ENCODE results near the gene NPW. TPM values are rescaled to one million over a fixed set of nuclear protein-coding genes. Genes with fewer than 3 reads are reported as not detected.

The NPW gene
- total and polyA plus RNA-seq, 12 donors, result 0.39 to 0.54 TPM; not detected in 10

DNA sequence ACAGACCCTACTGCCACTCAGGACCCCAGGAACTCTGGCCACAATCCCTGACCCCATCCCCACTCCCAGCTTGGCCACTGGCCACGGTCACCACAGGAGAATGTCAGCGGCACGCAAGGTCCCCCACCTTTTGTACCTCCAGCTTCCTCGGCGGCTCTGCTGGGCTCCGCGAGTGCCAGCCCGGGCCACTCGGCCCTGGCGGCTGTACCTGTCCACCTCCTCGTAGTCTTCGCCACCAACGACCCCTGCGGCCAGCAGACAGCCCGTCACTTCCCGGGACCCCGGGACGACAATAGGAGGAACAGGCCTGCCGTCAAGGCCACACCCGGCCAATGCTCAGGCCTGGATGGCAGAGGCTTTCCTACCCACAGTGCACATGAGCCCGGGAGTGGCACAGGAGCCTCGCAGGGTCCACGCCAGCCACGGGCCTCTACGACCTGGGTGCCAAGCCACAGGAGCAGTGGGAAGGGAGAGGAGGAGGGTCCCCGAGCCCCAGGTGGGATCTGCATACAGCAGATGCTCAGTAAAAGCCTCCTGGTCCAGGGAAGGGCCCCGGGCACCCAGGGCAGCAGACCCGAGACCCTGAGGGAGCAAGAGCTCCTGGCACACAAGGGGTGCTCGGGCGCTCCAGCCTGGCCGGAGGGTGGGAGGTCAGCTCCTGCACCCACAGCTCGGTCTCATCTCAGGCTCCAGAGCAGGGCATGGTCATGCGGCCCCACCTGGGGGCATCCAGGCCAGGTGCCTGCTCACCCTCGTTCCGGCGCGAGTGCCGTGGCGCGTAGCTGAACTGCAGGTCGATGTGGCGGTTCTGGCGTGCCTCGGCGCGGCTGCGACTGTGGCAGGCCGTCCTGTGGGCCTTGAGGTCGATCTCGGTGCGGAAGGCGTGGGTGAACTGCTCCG is 17.9 kb upstream of the NPW start:
- H3K27ac ChIP-seq, result no peak overlapping the region
- intact Hi-C loops (cut with DNase I), result loop anchor here in 2 of 10 donors (5.0 to 10.0 kb wide), 2 partner anchors 141 to 143 kb away; partner anchors contain the start of gene RAB26 (in 1 of the 2)
- peaks cover 16 to 74% (median 62%) of the 10 kb centered on the region in 9 donors for H3K36me3 ChIP-seq
- no peak for ATAC-seq
- no peaks in the 10 kb centered on the region for H3K9me3 ChIP-seq
- WGBS, 2 donors, result 95% methylated on average over 53 of the region's 53 CpGs
- no peaks in the 10 kb centered on the region for H3K27me3 ChIP-seq
- no peak for DNase-seq
- no peak for TF ChIP-seq CTCF (IDR thresholded peaks at IDR 0.05)
- no peak overlapping the region for H3K4me3 ChIP-seq
- peaks cover 14 to 40% (median 25%) of the 10 kb centered on the region in 9 donors for H3K4me1 ChIP-seq

- DNase-seq (no peak), ATAC-seq (no peak)
- H3K36me3 ChIP-seq, result peaks cover 16 to 70% (median 54%) of the 10 kb centered on the region in 9 donors
- no peak for TF ChIP-seq CTCF (IDR thresholded peaks at IDR 0.05)
- WGBS, 2 donors, result 93 to 94% methylated on average over 46 to 47 of the region's 47 CpGs
- H3K27me3 ChIP-seq, result no peaks in the 10 kb centered on the region
- H3K4me3 ChIP-seq, result no peak overlapping the region
- intact Hi-C loops (cut with DNase I), result loop anchor here in 2 of 10 donors (5.0 to 10.0 kb wide), 2 partner anchors 140 to 142 kb away; partner anchors contain the start of gene RAB26 (in 1 of the 2)
- H3K9me3 ChIP-seq, result no peaks in the 10 kb centered on the region
- no peak overlapping the region for H3K27ac ChIP-seq
- peaks cover 23 to 49% (median 34%) of the 10 kb centered on the region in 9 donors for H3K4me1 ChIP-seq
Observed at GRCh38 chr16:2002406-2003230, 17.0 kb upstream of the NPW start.

GRCh38 chr16:2003231-2003826 is 16.3 kb upstream of the NPW start:
- peak overlapping the region in 2 of 10 donors; percentile 36 to 43 for H3K27ac ChIP-seq
- 82 to 85% methylated on average over 8 of the region's 8 CpGs for WGBS, 2 donors
- DNase-seq, result no peak
- H3K36me3 ChIP-seq, result peaks cover 16 to 67% (median 48%) of the 10 kb centered on the region in 9 donors
- H3K4me3 ChIP-seq, result no peak overlapping the region
- no peak for ATAC-seq
- intact Hi-C loops (cut with DNase I), result loop anchor here in 2 of 10 donors (5.0 to 10.0 kb wide), 2 partner anchors 139 to 141 kb away; partner anchors contain the start of gene RAB26 (in 1 of the 2)
- TF ChIP-seq CTCF (IDR thresholded peaks at IDR 0.05), result no peak
- no peaks in the 10 kb centered on the region for H3K9me3 ChIP-seq
- H3K4me1 ChIP-seq, result peaks cover 30 to 52% (median 41%) of the 10 kb centered on the region in 9 donors
- H3K27me3 ChIP-seq, result no peaks in the 10 kb centered on the region
